GM21423 (cell line): Measurements from ENCODE around the gene HACE1.
"Not testable (repeated sequence)": the region's sequence is repeated elsewhere in the genome, so short reads cannot be mapped to it uniquely, and the experiment has no call there.

Source experiments
- ATAC-seq: cut with Tn5 transposase; IDR thresholded peaks from one replicate; pipeline ENCODE4 v1.9.1; 2021; ENCODE audit warnings: mild to moderate bottlenecking, moderate library complexity; ENCODE audit not compliant: unreplicated experiment

The HACE1 gene

GRCh38 chr6:104829183-104829958 lies 30.3 kb downstream of the HACE1 start:
- no peak for ATAC-seq

- no peak for ATAC-seq
Observed at GRCh38 chr6:104828478-104828877, 31.2 kb downstream of the HACE1 start.

- ATAC-seq, result not testable (repeated sequence)
Observed at GRCh38 chr6:104820820-104821219, 38.9 kb downstream of the HACE1 start.

GRCh38 chr6:104816125-104816524 lies 43.6 kb downstream of the HACE1 start:
- no peak for ATAC-seq

GRCh38 chr6:104814743-104815142 lies 45.0 kb downstream of the HACE1 start:
- no peak for ATAC-seq

- no peak for ATAC-seq
Observed at GRCh38 chr6:104813552-104813951, 46.2 kb downstream of the HACE1 start.

- no peak for ATAC-seq
Observed at GRCh38 chr6:104809116-104809515, 50.6 kb downstream of the HACE1 start.

GRCh38 chr6:104805335-104805734 lies 54.4 kb downstream of the HACE1 start:
- not testable (repeated sequence) for ATAC-seq

- no peak for ATAC-seq
Observed at GRCh38 chr6:104799134-104799657, 60.5 kb downstream of the HACE1 start.

- no peak for ATAC-seq
Observed at GRCh38 chr6:104796031-104796785, 63.5 kb downstream of the HACE1 start.

- no peak for ATAC-seq
Observed at GRCh38 chr6:104795363-104795762, 64.4 kb downstream of the HACE1 start.

- ATAC-seq, result peak; percentile 91
Observed at GRCh38 chr6:104789770-104790190, 69.9 kb downstream of the HACE1 start.

- ATAC-seq, result no peak
Observed at GRCh38 chr6:104788400-104788799, 71.3 kb downstream of the HACE1 start.

GRCh38 chr6:104787305-104787704 lies 72.4 kb downstream of the HACE1 start:
- ATAC-seq, result no peak

- no peak for ATAC-seq
Observed at GRCh38 chr6:104784884-104785283, 74.8 kb downstream of the HACE1 start.

- peak; percentile 74 for ATAC-seq
Observed at GRCh38 chr6:104771258-104771832, 88.4 kb downstream of the HACE1 start.

- ATAC-seq, result no peak
Observed at GRCh38 chr6:104768906-104769305, 90.8 kb downstream of the HACE1 start.

GRCh38 chr6:104766595-104766994 lies 93.1 kb downstream of the HACE1 start:
- ATAC-seq, result no peak

GRCh38 chr6:104754788-104755409 lies 104.8 kb downstream of the HACE1 start:
- ATAC-seq, result no peak

- no peak for ATAC-seq
Observed at GRCh38 chr6:104753251-104753650, 106.5 kb downstream of the HACE1 start.

- ATAC-seq, result no peak
Observed at GRCh38 chr6:104750449-104750848, 109.3 kb downstream of the HACE1 start.
